CD4-positive, CD25-positive, alpha-beta regulatory T cell (primary cell): ENCODE results near the gene UNKL. TPM values are rescaled to one million over a fixed set of nuclear protein-coding genes. Genes with fewer than 3 reads are reported as not detected.

Experiments
- ATAC-seq, 2 donors: fragments of 150-1000 bp; cut with Tn5 transposase; one replicate each; pipeline ENCODE4 v1.10.0; 2021; ENCODE audit warnings: low read depth in 2 of 2, moderate number of reproducible peaks in 2 of 2, moderate library complexity in 1 of 2
- DNase-seq, 3 donors: peaks; one replicate each; pipeline versions ENCODE4 v3.0.0 to v3.0.0-alpha.2; 2012 to 2022; ENCODE audit warnings: mixed read lengths in 1 of 3
- H3K27ac ChIP-seq: one replicate; pipeline ENCODE4 v1.7.0; 2013; ENCODE audit warnings: mild to moderate bottlenecking, low read length; ENCODE audit not compliant: insufficient read depth, poor library complexity, severe bottlenecking
- H3K27me3 ChIP-seq: one replicate; pipeline ENCODE4 v1.7.0; 2013; ENCODE audit warnings: low read length; ENCODE audit not compliant: control insufficient read depth, insufficient read depth
- H3K36me3 ChIP-seq: one replicate; pipeline ENCODE4 v1.7.0; 2013; ENCODE audit warnings: mild to moderate bottlenecking, low read length, moderate library complexity; ENCODE audit not compliant: control insufficient read depth, insufficient read depth
- H3K4me1 ChIP-seq: 2 replicates; pipeline ENCODE4 v1.7.0; 2013; ENCODE audit warnings: mild to moderate bottlenecking, low read length; ENCODE audit not compliant: insufficient read depth, control insufficient read depth, poor library complexity, severe bottlenecking
- H3K4me3 ChIP-seq: one replicate; pipeline ENCODE4 v1.7.0; 2013; ENCODE audit warnings: low read depth, mild to moderate bottlenecking, low read length, moderate library complexity
- H3K9me3 ChIP-seq, 2 experiments: 1 replicate in 1 of 2; 2 replicates in 1 of 2; pipeline ENCODE4 v1.7.0; 2013; ENCODE audit warnings: low read length in 2 of 2, mild to moderate bottlenecking in 1 of 2, moderate library complexity in 1 of 2; ENCODE audit not compliant: control insufficient read depth in 2 of 2
- H3K27ac Mint-ChIP-seq, 3 donors: one replicate each; pipeline ENCODE4 v1.8.0; 2020 to 2022; ENCODE audit warnings: mild to moderate bottlenecking in 3 of 3, mixed read lengths in 3 of 3, moderate library complexity in 2 of 3
- H3K27me3 Mint-ChIP-seq: one replicate; pipeline ENCODE4 v1.8.0; 2022; ENCODE audit warnings: mild to moderate bottlenecking, mixed read lengths
- H3K36me3 Mint-ChIP-seq: one replicate; pipeline ENCODE4 v1.8.0; 2020; ENCODE audit warnings: mixed read lengths
- H3K4me1 Mint-ChIP-seq, 4 donors: one replicate each; pipeline ENCODE4 v1.8.0; 2020 to 2022; ENCODE audit warnings: mixed read lengths in 4 of 4, mild to moderate bottlenecking in 1 of 4
- H3K4me3 Mint-ChIP-seq, 4 donors: one replicate each; pipeline ENCODE4 v1.8.0; 2020 to 2022; ENCODE audit warnings: mild to moderate bottlenecking in 4 of 4, mixed read lengths in 4 of 4, moderate library complexity in 3 of 4
- H3K9me3 Mint-ChIP-seq, 7 donors: one replicate each; pipeline ENCODE4 v1.8.0; 2020 to 2022; ENCODE audit warnings: mixed read lengths in 7 of 7, mild to moderate bottlenecking in 3 of 7, moderate library complexity in 2 of 7
- polyA plus RNA-seq, 4 donors: library from polyadenylated mRNA; unstranded; fragments of 300-500 nt; fragmentation: Illumina TruSeq; gene quantifications; one replicate each; pipeline ENCODE4 v1.2.3, GENCODE V29; 2021
- total RNA-seq: library from RNA; stranded (reverse); gene quantifications from one replicate; pipeline ENCODE4 v1.2.3, GENCODE V29; 2022

Gene UNKL
- total RNA-seq (94.3 TPM), polyA plus RNA-seq (1 to 10 TPM; 6.3 to 9.6 (median 8.1) TPM)

GRCh38 chr16:1414532-1415260, at the start of gene UNKL:
Gene UNKL, minus strand, starts transcription at chr16:1414704. Its CDS starts 13 bp downstream, at chr16:1414691.
- H3K27me3 ChIP-seq: no peaks in the 10 kb centered on the region
- peak; percentile 63 to 65 for ATAC-seq
- Mint-ChIP-seq H3K9me3 (no peaks in the 10 kb centered on the region), H3K4me3 (peak within 1 kb of the TSS; percentile 87 to 94 (median 89)), H3K27me3 (no peaks in the 10 kb centered on the region), H3K36me3 (peaks cover 4% of the 10 kb centered on the region), H3K27ac (peak within 1 kb of the TSS; percentile 84 to 99 (median 90)), H3K4me1 (peaks cover 4 to 46% (median 15%) of the 10 kb centered on the region in 4 donors)
- DNase-seq: peak; percentile 76 to 78 (median 76)
- H3K9me3 ChIP-seq: no peaks in the 10 kb centered on the region
- peak within 1 kb of the TSS; percentile 37 for H3K4me3 ChIP-seq
- peaks cover 15% of the 10 kb centered on the region for H3K36me3 ChIP-seq
- peak within 1 kb of the TSS; percentile 84 for H3K27ac ChIP-seq
- H3K4me1 ChIP-seq: peaks cover 27% of the 10 kb centered on the region

DNA sequence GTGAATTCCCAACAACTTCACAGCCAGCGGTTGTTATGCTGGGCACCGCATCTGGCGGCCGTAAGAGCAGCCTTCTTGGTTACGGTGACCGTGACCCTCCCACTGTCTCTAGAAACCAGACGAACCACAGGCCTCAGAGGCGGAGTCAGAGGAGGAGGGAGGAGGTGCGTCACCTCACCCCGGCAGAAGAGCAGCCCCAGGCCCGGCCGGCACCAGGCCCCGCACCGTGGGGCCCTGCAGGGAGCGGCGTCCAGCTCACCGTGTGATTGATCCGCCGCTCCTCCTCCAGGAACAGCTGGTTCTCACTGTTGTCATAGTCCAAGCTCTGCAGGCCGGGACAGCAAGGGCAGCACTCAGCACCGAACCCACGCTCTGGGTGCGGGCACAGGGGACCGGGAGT, 46.6 kb upstream of the UNKL start:
- H3K27ac Mint-ChIP-seq: no peak overlapping the region
- Histone ChIP-seq H3K36me3 (peaks cover 10% of the 10 kb centered on the region), H3K4me1 (no peaks in the 10 kb centered on the region), H3K4me3 (no peak overlapping the region), H3K27ac (no peak overlapping the region), H3K9me3 (no peaks in the 10 kb centered on the region), H3K27me3 (no peaks in the 10 kb centered on the region)
- H3K36me3 Mint-ChIP-seq: peaks cover 4% of the 10 kb centered on the region
- ATAC-seq (no peak), DNase-seq (no peak)
- peaks cover 0 to 1% (median 0%) of the 10 kb centered on the region in 7 donors for H3K9me3 Mint-ChIP-seq
- H3K27me3 Mint-ChIP-seq: no peaks in the 10 kb centered on the region
- H3K4me1 Mint-ChIP-seq: peaks cover 0 to 3% (median 0%) of the 10 kb centered on the region in 4 donors
- no peak overlapping the region for H3K4me3 Mint-ChIP-seq

- Histone ChIP-seq H3K4me3 (no peak overlapping the region), H3K36me3 (peaks cover 12% of the 10 kb centered on the region), H3K27ac (no peak overlapping the region), H3K27me3 (no peaks in the 10 kb centered on the region), H3K4me1 (no peaks in the 10 kb centered on the region), H3K9me3 (no peaks in the 10 kb centered on the region)
- Mint-ChIP-seq H3K4me3 (no peak overlapping the region), H3K9me3 (peaks cover 0 to 1% (median 0%) of the 10 kb centered on the region in 7 donors), H3K27me3 (no peaks in the 10 kb centered on the region), H3K36me3 (peaks cover 4% of the 10 kb centered on the region), H3K4me1 (peaks cover 0 to 3% (median 0%) of the 10 kb centered on the region in 4 donors), H3K27ac (no peak overlapping the region)
- DNase-seq (no peak), ATAC-seq (no peak)
Observed at GRCh38 chr16:1460602-1461138, 46.2 kb upstream of the UNKL start.

DNA sequence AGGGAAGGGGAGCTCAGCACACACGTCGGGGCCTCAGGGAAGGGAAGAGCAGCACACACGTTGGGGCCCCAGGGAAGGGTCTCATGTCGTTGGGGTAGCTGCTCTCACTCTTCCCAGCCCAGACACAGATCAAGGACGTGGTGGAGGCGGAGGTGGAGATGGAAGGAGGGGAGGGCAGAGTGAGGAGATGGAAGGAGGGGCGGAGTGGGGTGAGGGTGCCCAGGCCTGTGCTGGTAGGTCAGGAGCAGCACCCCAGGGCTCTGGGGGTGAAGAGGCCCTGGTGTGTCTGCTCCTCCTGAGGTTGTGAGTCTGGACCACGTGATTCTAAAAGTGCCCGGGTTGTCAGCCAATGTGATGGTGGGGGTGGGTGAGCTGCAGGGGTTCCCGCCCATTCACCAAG, 45.5 kb upstream of the UNKL start:
- H3K9me3 Mint-ChIP-seq: peaks cover 0 to 1% (median 0%) of the 10 kb centered on the region in 7 donors
- H3K36me3 ChIP-seq: peaks cover 17% of the 10 kb centered on the region
- no peak overlapping the region for H3K4me3 Mint-ChIP-seq
- H3K27me3 Mint-ChIP-seq: no peaks in the 10 kb centered on the region
- ATAC-seq (no peak), DNase-seq (no peak)
- no peak overlapping the region for H3K27ac ChIP-seq
- H3K27ac Mint-ChIP-seq: no peak overlapping the region
- no peaks in the 10 kb centered on the region for H3K9me3 ChIP-seq
- H3K36me3 Mint-ChIP-seq: peaks cover 4% of the 10 kb centered on the region
- H3K27me3 ChIP-seq: no peaks in the 10 kb centered on the region
- peaks cover 0 to under 1% (median 0%) of the 10 kb centered on the region in 4 donors for H3K4me1 Mint-ChIP-seq
- no peaks in the 10 kb centered on the region for H3K4me1 ChIP-seq
- H3K4me3 ChIP-seq: no peak overlapping the region

- H3K36me3 ChIP-seq: peaks cover 19% of the 10 kb centered on the region
- H3K4me3 ChIP-seq: no peak overlapping the region
- H3K4me1 ChIP-seq: no peaks in the 10 kb centered on the region
- no peak overlapping the region for H3K27ac ChIP-seq
- peak overlapping the region in 1 of 3 donors; percentile 25 for H3K27ac Mint-ChIP-seq
- H3K4me3 Mint-ChIP-seq: no peak overlapping the region
- H3K27me3 ChIP-seq: no peaks in the 10 kb centered on the region
- peaks cover 0 to 3% (median 0%) of the 10 kb centered on the region in 4 donors for H3K4me1 Mint-ChIP-seq
- no peaks in the 10 kb centered on the region for H3K27me3 Mint-ChIP-seq
- peak; percentile 29 to 48 for ATAC-seq
- peaks cover 0 to 1% (median 0%) of the 10 kb centered on the region in 7 donors for H3K9me3 Mint-ChIP-seq
- no peaks in the 10 kb centered on the region for H3K9me3 ChIP-seq
- no peak for DNase-seq
- peaks cover 6% of the 10 kb centered on the region for H3K36me3 Mint-ChIP-seq
Observed at GRCh38 chr16:1458977-1459341, 44.5 kb upstream of the UNKL start.

GRCh38 chr16:1458336-1458976, 44.0 kb upstream of the UNKL start:
- Mint-ChIP-seq H3K9me3 (peaks cover 0 to 1% (median 0%) of the 10 kb centered on the region in 7 donors), H3K4me3 (no peak overlapping the region), H3K36me3 (peaks cover 9% of the 10 kb centered on the region), H3K27ac (peak overlapping the region in 1 of 3 donors; percentile 25), H3K27me3 (no peaks in the 10 kb centered on the region), H3K4me1 (peaks cover 0 to 3% (median 0%) of the 10 kb centered on the region in 4 donors)
- Histone ChIP-seq H3K36me3 (peaks cover 20% of the 10 kb centered on the region), H3K27me3 (no peaks in the 10 kb centered on the region), H3K4me3 (no peak overlapping the region), H3K27ac (no peak overlapping the region), H3K4me1 (no peaks in the 10 kb centered on the region), H3K9me3 (no peaks in the 10 kb centered on the region)
- no peak for DNase-seq
- ATAC-seq: no peak

DNA sequence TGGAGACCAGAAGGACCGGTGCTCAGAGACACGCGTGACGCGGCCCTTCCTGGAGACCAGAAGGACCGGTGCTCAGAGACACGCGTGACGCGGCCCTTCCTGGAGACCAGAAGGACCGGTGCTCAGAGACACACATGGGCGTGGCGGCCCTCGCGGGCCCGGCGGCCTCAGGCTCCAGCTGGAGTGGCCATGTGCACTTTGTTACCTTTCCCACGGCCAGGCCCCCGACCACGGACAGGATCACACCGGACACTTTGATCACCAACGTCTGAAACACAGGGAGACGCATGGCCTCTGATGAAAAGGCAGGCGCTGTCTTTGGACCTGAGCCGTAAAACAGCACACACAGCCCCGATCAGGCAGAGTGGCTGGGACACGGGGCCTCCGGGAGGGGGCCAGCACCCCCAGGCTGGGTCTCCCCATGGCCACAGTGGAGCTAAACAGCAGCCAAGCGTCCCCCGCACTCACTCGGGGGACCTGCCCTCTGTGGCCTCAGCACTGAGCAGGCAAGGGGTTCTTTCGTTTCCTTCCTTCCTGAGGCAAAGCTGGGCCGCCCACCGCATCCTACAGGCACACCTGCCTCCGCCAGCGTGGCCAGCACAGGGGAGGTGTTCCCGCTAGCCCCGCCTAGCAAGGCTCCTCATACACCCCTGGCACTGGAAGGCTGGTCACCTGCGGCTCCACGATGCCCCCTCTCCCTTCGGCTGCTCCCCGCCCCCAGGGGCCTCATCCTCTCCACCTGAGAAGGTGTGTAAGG, 43.2 kb upstream of the UNKL start:
- Histone ChIP-seq H3K4me3 (no peak overlapping the region), H3K27ac (no peak overlapping the region), H3K36me3 (peaks cover 22% of the 10 kb centered on the region), H3K9me3 (no peaks in the 10 kb centered on the region), H3K27me3 (no peaks in the 10 kb centered on the region), H3K4me1 (no peaks in the 10 kb centered on the region)
- Mint-ChIP-seq H3K4me1 (peaks cover 0 to 3% (median 0%) of the 10 kb centered on the region in 4 donors), H3K27ac (no peak overlapping the region), H3K4me3 (no peak overlapping the region), H3K36me3 (peaks cover 9% of the 10 kb centered on the region), H3K27me3 (no peaks in the 10 kb centered on the region), H3K9me3 (peaks cover 0 to 1% (median 0%) of the 10 kb centered on the region in 7 donors)
- no peak for DNase-seq
- ATAC-seq: no peak
